Neural progenitor cell (in vitro differentiated cells): ENCODE results near the gene TFPT. TPM values are rescaled to one million over a fixed set of nuclear protein-coding genes. Genes with fewer than 3 reads are reported as not detected.

Experiments
- DNase-seq: peaks from one replicate; pipeline ENCODE4 v3.0.0-alpha.2; 2016; ENCODE audit warnings: low spot score
- H2AFZ ChIP-seq: fragments of 200-600 bp; sonication (generic); replicated peaks from 2 replicates; pipeline ENCODE4 v1.6.1; 2016; ENCODE audit warnings: antibody characterized with exemption
- H3F3A ChIP-seq: fragments of 200-600 bp; sonication (generic); 2 replicates; pipeline ENCODE4 v1.6.1; 2016; ENCODE audit warnings: antibody characterized with exemption, low read depth
- H3K27ac ChIP-seq: fragments of 200-600 bp; sonication (generic); 2 replicates; pipeline ENCODE4 v1.5.1; 2016; ENCODE audit warnings: mild to moderate bottlenecking
- H3K27me3 ChIP-seq: fragments of 200-600 bp; sonication (generic); 2 replicates; pipeline ENCODE4 v1.6.1; 2016; ENCODE audit warnings: mild to moderate bottlenecking, moderate library complexity
- H3K36me3 ChIP-seq: fragments of 200-600 bp; sonication (generic); 2 replicates; pipeline ENCODE4 v1.5.1; 2016
- H3K4me1 ChIP-seq: fragments of 200-600 bp; sonication (generic); 2 replicates; pipeline ENCODE4 v1.6.1; 2016; ENCODE audit warnings: mixed run types
- H3K4me2 ChIP-seq: fragments of 200-600 bp; sonication (generic); 2 replicates; pipeline ENCODE4 v1.6.1; 2016
- H3K4me3 ChIP-seq: fragments of 200-600 bp; sonication (generic); 2 replicates; pipeline ENCODE4 v1.5.1; 2016
- H3K79me2 ChIP-seq: fragments of 200-600 bp; sonication (generic); 2 replicates; pipeline ENCODE4 v1.6.1; 2016; ENCODE audit warnings: low read depth
- H3K9ac ChIP-seq: fragments of 200-600 bp; sonication (generic); 2 replicates; pipeline ENCODE4 v1.6.1; 2016
- H3K9me3 ChIP-seq: fragments of 200-600 bp; sonication (generic); 2 replicates; pipeline ENCODE4 v1.5.1; 2016; ENCODE audit warnings: low read depth
- H4K20me1 ChIP-seq: fragments of 200-600 bp; sonication (generic); 2 replicates; pipeline ENCODE4 v1.6.1; 2016; ENCODE audit warnings: low read depth
- H3K27ac Mint-ChIP-seq: 3 replicates; pipeline ENCODE4 v1.8.0; 2021; ENCODE audit warnings: mixed read lengths
- H3K27me3 Mint-ChIP-seq: 2 replicates; pipeline ENCODE4 v1.8.0; 2022; ENCODE audit warnings: low read depth, mild to moderate bottlenecking, inconsistent platforms, moderate library complexity, mixed read lengths; ENCODE audit not compliant: insufficient read depth
- H3K36me3 Mint-ChIP-seq: 3 replicates; pipeline ENCODE4 v1.8.0; 2021; ENCODE audit warnings: mixed read lengths
- H3K4me1 Mint-ChIP-seq: 3 replicates; pipeline ENCODE4 v1.8.0; 2021; ENCODE audit warnings: mixed read lengths
- H3K4me3 Mint-ChIP-seq: 3 replicates; pipeline ENCODE4 v1.8.0; 2021; ENCODE audit warnings: mild to moderate bottlenecking, moderate library complexity, mixed read lengths
- H3K9me3 Mint-ChIP-seq: 3 replicates; pipeline ENCODE4 v1.8.0; 2020; ENCODE audit warnings: mixed read lengths
- CTCF ChIP-seq: fragments of 200-600 bp; sonication (generic); IDR thresholded peaks from 2 replicates; pipeline ENCODE4 v1.5.1; 2017; ENCODE audit warnings: antibody characterized with exemption, mild to moderate bottlenecking
- EZH2 ChIP-seq: fragments of 200-600 bp; sonication (generic); IDR thresholded peaks from 2 replicates; pipeline ENCODE4 v1.6.1; 2017; ENCODE audit warnings: antibody characterized with exemption, mild to moderate bottlenecking, moderate library complexity
- EZH2phosphoT487 ChIP-seq: fragments of 200-600 bp; sonication (generic); IDR thresholded peaks from 2 replicates; pipeline ENCODE4 v1.6.1; 2017; ENCODE audit warnings: antibody characterized with exemption
- total RNA-seq: library from RNA; depleted of rRNA; stranded (reverse); fragments of >200 nt; gene quantifications from 2 replicates; pipeline ENCODE4 v1.2.3, GENCODE V29; 2015; ENCODE audit warnings: low replicate concordance

The TFPT gene
- total RNA-seq, 1 donor from 2014 or later: 9.4 TPM

GRCh38 chr19:54073829-54074228, 41.6 kb downstream of the TFPT start:
- no peak for TF ChIP-seq EZH2
- no peak for TF ChIP-seq CTCF
- TF ChIP-seq EZH2phosphoT487: no peak
- Histone ChIP-seq H3K36me3 (no peaks in the 10 kb centered on the region), H3K27ac (no peak overlapping the region), H4K20me1 (no peaks in the 10 kb centered on the region), H3K4me3 (no peak overlapping the region), H3K9ac (no peak overlapping the region), H3K79me2 (no peaks in the 10 kb centered on the region), H3K4me2 (no peak overlapping the region), H3F3A (no peaks in the 10 kb centered on the region), H3K4me1 (no peaks in the 10 kb centered on the region), H2AFZ (no peak overlapping the region), H3K27me3 (no peaks in the 10 kb centered on the region), H3K9me3 (no peaks in the 10 kb centered on the region)
- Mint-ChIP-seq H3K27me3 (peaks cover 7% of the 10 kb centered on the region), H3K4me3 (no peak overlapping the region), H3K36me3 (no peaks in the 10 kb centered on the region), H3K27ac (no peak overlapping the region), H3K4me1 (no peaks in the 10 kb centered on the region), H3K9me3 (peaks cover 9% of the 10 kb centered on the region)
- DNase-seq: no peak

GRCh38 chr19:54069470-54069869, 46.0 kb downstream of the TFPT start:
- H3K36me3 Mint-ChIP-seq: no peaks in the 10 kb centered on the region
- H3K79me2 ChIP-seq: no peaks in the 10 kb centered on the region
- H3K9me3 Mint-ChIP-seq: peaks cover 11% of the 10 kb centered on the region
- H3K9ac ChIP-seq: no peak overlapping the region
- no peak overlapping the region for H3K4me3 Mint-ChIP-seq
- H3K27ac Mint-ChIP-seq: no peak overlapping the region
- TF ChIP-seq EZH2: no peak
- no peak for TF ChIP-seq CTCF
- no peak for TF ChIP-seq EZH2phosphoT487
- no peak overlapping the region for H3K4me3 ChIP-seq
- H2AFZ ChIP-seq: no peak overlapping the region
- H3K4me1 ChIP-seq: no peaks in the 10 kb centered on the region
- peaks cover 9% of the 10 kb centered on the region for H3K27me3 Mint-ChIP-seq
- H3K27ac ChIP-seq: no peak overlapping the region
- no peak for DNase-seq
- no peaks in the 10 kb centered on the region for H3K36me3 ChIP-seq
- H3K4me2 ChIP-seq: no peak overlapping the region
- H3K27me3 ChIP-seq: no peaks in the 10 kb centered on the region
- H4K20me1 ChIP-seq: no peaks in the 10 kb centered on the region
- H3K9me3 ChIP-seq: no peaks in the 10 kb centered on the region
- H3K4me1 Mint-ChIP-seq: no peaks in the 10 kb centered on the region
- H3F3A ChIP-seq: no peaks in the 10 kb centered on the region

DNA sequence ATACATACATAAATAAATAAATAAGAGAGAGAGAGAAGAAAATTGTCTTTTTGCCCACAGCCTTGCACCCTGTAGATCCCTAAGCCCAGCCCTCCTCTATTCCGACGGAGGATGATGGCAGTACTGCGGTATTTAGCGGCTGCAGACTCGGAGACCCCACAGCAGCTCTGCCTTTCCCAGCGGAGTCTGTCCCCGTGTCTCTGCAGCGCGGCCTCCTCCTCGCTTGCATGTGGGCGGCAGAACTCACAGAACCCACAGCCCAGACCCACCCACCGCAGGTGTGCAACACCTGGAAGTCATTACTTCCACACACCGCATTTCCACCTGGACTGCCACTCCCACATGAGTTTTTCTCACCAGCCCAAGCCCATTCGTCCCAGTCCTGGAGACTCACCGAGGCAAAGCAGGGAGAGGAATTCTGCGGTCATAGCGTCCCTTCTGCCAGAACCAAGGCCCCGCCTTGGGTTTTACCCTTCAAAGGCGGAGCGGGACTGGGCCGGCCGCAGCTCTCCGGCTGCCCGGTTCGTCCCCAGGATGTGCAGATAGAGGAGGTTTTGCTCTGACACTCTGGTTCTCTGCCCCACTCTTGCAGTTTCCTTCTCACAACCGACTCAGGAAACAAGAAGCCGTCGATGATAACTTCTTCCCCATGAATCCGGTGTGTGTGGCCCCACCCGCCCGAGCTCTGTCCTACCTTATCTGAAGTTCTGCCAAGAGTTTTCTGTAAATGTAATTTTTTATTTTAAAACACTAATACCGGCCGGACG, 51.9 kb downstream of the TFPT start, which contains the start of gene VSTM1:
VSTM1 (minus strand) TSS at position 548 of the 767 bp plus-strand sequence; CDS start at position 428, 120 bp downstream.
- no peak within 1 kb of the TSS for H3K4me3 ChIP-seq
- Mint-ChIP-seq H3K27ac (no peak within 1 kb of the TSS), H3K9me3 (peaks cover 2% of the 10 kb centered on the region), H3K4me3 (no peak within 1 kb of the TSS), H3K4me1 (no peaks in the 10 kb centered on the region), H3K27me3 (peaks cover 8% of the 10 kb centered on the region), H3K36me3 (no peaks in the 10 kb centered on the region)
- no peaks in the 10 kb centered on the region for H3K4me1 ChIP-seq
- no peak within 1 kb of the TSS for H3K27ac ChIP-seq
- H3K79me2 ChIP-seq: no peaks in the 10 kb centered on the region
- no peak for TF ChIP-seq EZH2phosphoT487
- TF ChIP-seq CTCF: no peak
- TF ChIP-seq EZH2: no peak
- H3K9me3 ChIP-seq: no peaks in the 10 kb centered on the region
- H3K4me2 ChIP-seq: no peak within 1 kb of the TSS
- no peaks in the 10 kb centered on the region for H4K20me1 ChIP-seq
- DNase-seq: no peak
- H2AFZ ChIP-seq: no peak within 1 kb of the TSS
- no peaks in the 10 kb centered on the region for H3K36me3 ChIP-seq
- no peak within 1 kb of the TSS for H3K9ac ChIP-seq
- no peaks in the 10 kb centered on the region for H3K27me3 ChIP-seq
- H3F3A ChIP-seq: no peaks in the 10 kb centered on the region
